Suprapubic skin (tissue), 4 donors: Measurements from ENCODE around the gene SERPIND1.

Experiments
- CTCF ChIP-seq, 2 donors: fragments of 200-600 bp in 1 of 2; fragments of 450-650 bp in 1 of 2; sonication (generic) in 1 of 2; IDR thresholded peaks; one replicate each; pipeline ENCODE4 v1.5.1; 2016 to 2019; ENCODE audit warnings: antibody characterized with exemption in 2 of 2, mild to moderate bottlenecking in 1 of 2, moderate library complexity in 1 of 2
- EP300 ChIP-seq: sonication (generic); formaldehyde crosslinking; IDR thresholded peaks from one replicate; pipeline ENCODE4 v1.6.1; 2017; ENCODE audit warnings: antibody characterized with exemption
- POLR2A ChIP-seq, 2 donors: fragments of 450-650 bp; IDR thresholded peaks; one replicate each; pipeline ENCODE4 v1.6.1; 2017; ENCODE audit warnings: antibody characterized with exemption in 2 of 2, mild to moderate bottlenecking in 2 of 2, moderate library complexity in 2 of 2
- POLR2AphosphoS5 ChIP-seq, 3 donors: sonication (generic); formaldehyde crosslinking; IDR thresholded peaks; one replicate each; pipeline ENCODE4 v1.6.1; 2017; ENCODE audit warnings: antibody characterized with exemption in 3 of 3

DNA sequence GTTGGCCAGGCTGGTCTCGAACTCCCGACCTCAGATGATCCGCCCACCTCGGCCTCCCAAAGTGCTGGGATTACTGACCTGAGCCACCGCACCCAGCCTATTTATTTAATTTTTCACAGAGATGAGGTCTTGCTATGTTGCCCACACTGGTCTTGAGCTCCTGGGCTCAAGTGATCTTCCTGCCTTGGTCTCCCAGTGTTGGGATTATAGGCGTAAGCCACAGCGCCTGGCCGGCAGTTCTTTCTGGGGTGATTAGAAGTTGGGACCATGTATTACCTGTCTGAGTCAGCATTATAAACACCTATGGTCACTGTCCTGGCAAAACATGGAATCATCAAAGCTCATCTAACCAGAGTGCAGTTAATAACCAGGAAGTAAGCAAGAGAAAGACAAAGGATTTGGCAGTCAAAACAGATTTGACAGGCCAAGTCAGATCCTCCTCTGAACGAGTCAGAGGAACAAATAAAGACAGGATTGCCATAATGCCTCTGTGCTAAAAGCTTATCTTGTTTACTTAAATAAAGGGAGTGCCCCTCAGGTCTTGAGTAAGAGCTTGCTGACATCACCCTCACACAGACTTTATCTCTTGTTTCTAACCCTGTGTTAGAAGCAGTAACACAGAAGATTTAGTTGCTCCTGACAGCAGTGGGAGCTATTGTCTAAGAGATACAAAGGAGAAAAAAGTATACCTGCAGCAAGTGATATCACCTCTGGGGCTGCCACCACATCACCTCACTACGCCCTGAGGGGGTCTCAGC is 3.7 kb downstream of the SERPIND1 start:
- no peak for TF ChIP-seq EP300
- TF ChIP-seq CTCF (IDR thresholded peaks at IDR 0.05), result no peak
- no peak for TF ChIP-seq POLR2AphosphoS5 (IDR thresholded peaks at IDR 0.05)
- no peak for TF ChIP-seq POLR2A (IDR thresholded peaks at IDR 0.05)
